Muscle layer of duodenum (tissue), 2 donors: ENCODE results near the gene PRKRIP1.
"Not testable (repeated sequence)": the region's sequence is repeated elsewhere in the genome, so short reads cannot be mapped to it uniquely, and the experiment has no call there.

Source experiments
- H3K27ac ChIP-seq: one replicate; pipeline ENCODE4 v1.7.0; 2013; ENCODE audit warnings: mild to moderate bottlenecking, low read length
- H3K27me3 ChIP-seq: one replicate; pipeline ENCODE4 v1.7.0; 2013; ENCODE audit warnings: low read depth, mild to moderate bottlenecking, control low read depth, low read length
- H3K36me3 ChIP-seq, 2 donors: one replicate each; pipeline ENCODE4 v1.7.0; 2013; ENCODE audit warnings: low read length in 2 of 2, control low read depth in 1 of 2, mild to moderate bottlenecking in 1 of 2; ENCODE audit not compliant: insufficient read depth in 2 of 2, control insufficient read depth in 1 of 2
- H3K4me1 ChIP-seq, 2 donors: one replicate each; pipeline ENCODE4 v1.7.0; 2013; ENCODE audit warnings: low read length in 2 of 2, mild to moderate bottlenecking in 2 of 2, control low read depth in 1 of 2, moderate library complexity in 1 of 2; ENCODE audit not compliant: insufficient read depth in 2 of 2, control insufficient read depth in 1 of 2
- H3K4me3 ChIP-seq, 2 donors: one replicate each; pipeline ENCODE4 v1.7.0; 2013; ENCODE audit warnings: low read length in 2 of 2, low read depth in 1 of 2, mild to moderate bottlenecking in 1 of 2
- H3K9me3 ChIP-seq, 2 donors: one replicate each; pipeline ENCODE4 v1.7.0; 2013; ENCODE audit warnings: low read length in 2 of 2, control low read depth in 1 of 2, mild to moderate bottlenecking in 1 of 2; ENCODE audit not compliant: control insufficient read depth in 1 of 2
- donor health status: healthy.

Gene PRKRIP1

GRCh38 chr7:102474116-102474515 lies 78.0 kb downstream of the PRKRIP1 start:
- peaks cover 0 to 37% of the 10 kb centered on the region in 2 donors for H3K36me3 ChIP-seq

GRCh38 chr7:102474736-102475435 lies 78.7 kb downstream of the PRKRIP1 start:
- H3K4me1 ChIP-seq, H3K4me3 ChIP-seq, H3K9me3 ChIP-seq, H3K27ac ChIP-seq, H3K27me3 ChIP-seq: not testable (repeated sequence)
- H3K36me3 ChIP-seq, result peaks cover 0 to 30% of the 10 kb centered on the region in 2 donors

More at GRCh38 chr7:102474116-102474515, 78.0 kb downstream of the PRKRIP1 start:
- not testable (repeated sequence) for H3K27me3 ChIP-seq, H3K27ac ChIP-seq, H3K4me1 ChIP-seq, H3K9me3 ChIP-seq, H3K4me3 ChIP-seq
